SKM-1 treated with dmso at 0.1 percent for 144 hours (cell line): ENCODE data around the gene MTAP.

Source experiments
- DNase-seq: peaks from one replicate; lab custom pipeline; 2025; ENCODE audit not compliant: unreplicated experiment; lab: John Stamatoyannopoulos, UW

The MTAP gene

DNA sequence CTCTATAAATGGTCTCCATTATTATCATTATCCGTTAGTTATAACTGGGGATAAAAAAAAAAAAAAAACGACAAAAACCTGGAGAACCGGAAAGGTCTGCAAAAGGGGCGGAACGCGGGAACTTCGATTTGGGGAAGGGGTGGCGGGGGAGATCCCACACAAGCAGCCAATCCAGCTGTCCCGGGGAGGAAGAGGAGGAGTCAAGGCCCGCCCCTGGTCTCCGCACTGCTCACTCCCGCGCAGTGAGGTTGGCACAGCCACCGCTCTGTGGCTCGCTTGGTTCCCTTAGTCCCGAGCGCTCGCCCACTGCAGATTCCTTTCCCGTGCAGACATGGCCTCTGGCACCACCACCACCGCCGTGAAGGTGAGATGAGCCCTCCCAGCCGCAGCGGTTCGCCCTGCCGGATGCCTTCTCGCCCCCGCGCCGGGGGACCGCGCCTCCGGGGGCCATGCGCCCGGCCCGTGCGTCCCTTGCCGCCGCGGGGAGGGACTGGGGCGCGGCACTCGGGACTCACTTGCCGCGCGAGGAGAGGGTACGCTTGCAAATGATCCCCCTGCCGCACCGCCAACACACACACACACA is at the start of gene MTAP:
Gene MTAP, plus strand, starts transcription at position 219 of the 583 bp plus-strand sequence. Its CDS starts 113 bp downstream, at position 332.
- DNase-seq = peak; percentile 81

DNA sequence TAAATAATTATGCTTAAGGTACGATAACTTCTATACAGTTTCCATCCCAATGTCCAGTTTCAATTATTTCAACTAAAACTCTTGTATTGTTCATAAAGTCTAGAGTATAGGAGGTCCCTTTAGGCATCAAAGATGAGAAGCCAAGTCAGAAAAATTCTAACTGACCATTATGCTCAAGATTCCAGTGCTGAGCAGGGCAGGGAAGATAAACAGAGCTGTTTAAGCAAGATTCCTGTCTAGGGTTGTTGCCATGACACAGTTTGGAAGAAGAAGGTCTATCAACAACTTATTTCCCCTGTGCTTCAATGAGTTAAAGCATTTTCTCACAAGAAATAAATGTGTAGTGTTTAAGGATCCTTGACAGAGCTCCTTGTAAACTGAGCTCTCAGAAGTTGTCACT is 48.9 kb upstream of the MTAP start:
- no peak for DNase-seq

DNA sequence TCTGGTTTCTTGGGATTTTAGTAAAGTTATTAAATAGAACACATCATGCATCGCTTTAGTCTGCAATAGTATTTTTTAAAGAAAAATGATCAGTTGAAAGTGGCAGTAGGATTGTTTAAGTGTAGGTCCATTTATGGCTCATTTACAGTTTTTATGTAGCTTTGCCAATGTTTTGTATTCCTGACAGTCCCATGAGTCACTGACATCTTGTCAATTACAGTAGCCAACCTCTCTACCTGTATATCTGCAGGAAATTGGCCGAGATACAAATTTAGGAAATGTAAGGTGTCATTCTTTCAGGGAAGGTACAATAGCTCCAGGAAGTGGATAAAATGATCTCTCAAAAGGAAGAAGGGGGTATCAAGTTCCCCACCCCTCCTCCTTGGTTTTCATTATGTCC is 47.7 kb upstream of the MTAP start:
- no peak for DNase-seq

GRCh38 chr9:21758540-21758939 is 43.9 kb upstream of the MTAP start:
- DNase-seq = no peak

DNA sequence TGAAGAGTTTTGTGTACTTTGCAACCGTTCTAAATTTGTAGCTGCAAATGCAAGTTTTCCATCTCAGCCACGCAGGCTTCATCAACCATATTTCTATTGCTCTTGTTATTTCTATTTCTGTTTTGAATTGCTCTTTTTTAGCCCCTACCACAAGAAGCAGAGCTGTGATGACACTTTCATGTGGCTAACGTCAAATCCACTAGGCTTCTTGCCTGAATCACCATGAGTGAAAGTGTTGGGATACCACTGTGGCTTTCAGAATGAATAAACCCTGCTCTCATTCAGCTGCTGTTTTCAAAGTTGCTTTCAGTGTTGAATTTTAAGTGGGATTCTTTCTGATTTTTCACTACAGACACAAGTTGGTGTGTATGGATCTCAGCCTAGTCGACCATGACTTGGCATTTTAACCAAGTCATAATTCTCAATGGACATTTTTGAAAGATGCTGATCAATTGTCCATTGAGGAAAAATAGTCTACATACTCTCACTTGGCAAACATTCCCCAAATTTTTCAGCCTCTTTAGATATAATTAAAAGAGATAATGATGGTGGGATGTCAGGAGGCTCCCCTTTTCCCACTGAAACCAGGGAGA is 41.0 kb upstream of the MTAP start:
- no peak for DNase-seq

DNA sequence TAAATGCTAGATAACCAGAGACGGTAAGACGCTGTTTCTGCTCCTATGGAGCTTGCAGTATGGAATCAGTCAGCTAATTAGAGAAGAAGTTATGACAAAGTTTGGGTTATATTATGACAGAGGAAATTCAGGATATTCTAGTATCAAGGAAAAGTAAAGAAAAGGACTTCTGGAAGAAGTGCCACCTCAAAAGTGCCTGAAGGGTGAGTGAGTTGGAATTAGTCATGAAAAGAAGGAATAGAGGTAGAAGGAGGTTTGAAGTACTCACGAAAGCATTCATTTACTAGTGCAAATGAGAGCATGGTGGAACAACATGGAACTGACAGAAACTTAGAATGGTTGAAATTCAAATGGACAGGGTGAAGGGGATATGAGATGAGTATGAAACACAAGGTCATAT is 40.4 kb upstream of the MTAP start:
- DNase-seq = no peak

GRCh38 chr9:21764846-21765245 is 37.6 kb upstream of the MTAP start:
- DNase-seq = no peak

DNA sequence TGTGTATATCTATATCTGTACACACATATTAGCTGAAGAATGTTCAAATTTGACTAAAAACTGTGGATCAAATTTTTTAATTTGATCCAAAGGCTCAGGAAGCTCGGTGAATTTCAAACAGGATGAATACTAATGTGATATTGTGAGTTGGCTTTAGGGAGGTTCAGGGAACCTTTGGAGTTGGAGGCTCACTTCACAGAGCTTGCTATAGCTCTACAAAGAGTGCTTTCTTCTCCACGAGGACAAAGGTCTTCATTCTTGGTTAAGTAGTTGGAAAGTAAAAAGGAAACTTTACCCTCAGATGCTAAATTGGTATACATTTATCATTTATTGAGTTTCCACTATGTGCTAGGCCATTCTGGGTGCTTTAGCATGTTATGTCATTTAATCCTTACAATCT is 36.3 kb upstream of the MTAP start:
- no peak for DNase-seq

DNA sequence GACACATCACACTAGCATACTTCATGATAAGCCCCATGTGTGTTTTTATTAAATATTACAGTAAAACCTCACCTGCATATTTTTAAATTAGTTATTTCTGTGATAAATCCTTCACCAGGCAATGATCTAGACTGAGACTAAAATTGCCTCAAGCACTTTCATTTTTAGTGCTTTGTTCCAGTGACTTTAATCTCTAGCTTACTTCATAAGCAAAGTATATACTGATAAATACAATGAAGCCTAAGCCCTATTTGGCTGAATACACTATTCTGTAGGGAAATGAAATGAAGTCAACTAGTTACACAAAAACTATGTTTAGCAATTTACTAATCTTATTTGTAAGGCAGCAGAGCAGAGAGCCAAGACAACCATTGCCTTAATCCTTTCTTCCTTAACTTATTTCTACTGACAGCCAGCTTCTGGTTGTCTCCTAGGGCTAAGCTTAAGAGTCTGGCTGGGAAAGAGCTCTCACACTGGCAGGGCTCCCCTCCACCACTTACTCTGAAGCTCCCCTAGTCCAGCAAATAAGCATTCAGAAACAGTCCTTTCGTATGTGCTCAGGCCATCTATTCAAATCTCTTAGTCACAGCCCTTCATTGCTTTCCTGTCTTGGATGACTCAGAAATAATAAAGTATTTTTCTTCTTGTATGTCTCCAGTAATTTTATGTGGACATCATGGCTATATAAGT is 31.4 kb upstream of the MTAP start:
- DNase-seq = no peak

- no peak for DNase-seq
Observed at GRCh38 chr9:21777701-21778100, 24.7 kb upstream of the MTAP start.

DNA sequence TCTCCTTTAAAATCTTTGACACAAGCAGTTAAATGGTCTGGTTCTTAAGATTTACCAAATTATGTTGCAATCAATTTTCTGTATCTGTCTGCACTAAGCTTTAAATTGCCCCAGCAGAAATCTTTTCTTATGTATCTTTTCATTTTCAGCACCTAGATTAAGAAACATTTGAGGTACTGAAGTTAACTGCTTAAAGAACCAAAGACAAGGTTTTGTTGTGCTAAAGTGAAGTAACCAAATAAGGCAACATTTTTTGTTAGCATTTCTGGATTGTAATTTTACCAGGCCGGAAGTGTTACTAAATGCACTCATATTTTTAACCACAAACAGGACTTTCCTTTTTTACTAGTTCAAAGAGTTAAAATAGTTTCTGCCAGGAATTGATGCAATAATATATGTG is 24.1 kb upstream of the MTAP start:
- peak; percentile 44 for DNase-seq

GRCh38 chr9:21779397-21779796 is 23.0 kb upstream of the MTAP start:
- DNase-seq = no peak

- no peak for DNase-seq
Observed at GRCh38 chr9:21781656-21782055, 20.8 kb upstream of the MTAP start.

DNA sequence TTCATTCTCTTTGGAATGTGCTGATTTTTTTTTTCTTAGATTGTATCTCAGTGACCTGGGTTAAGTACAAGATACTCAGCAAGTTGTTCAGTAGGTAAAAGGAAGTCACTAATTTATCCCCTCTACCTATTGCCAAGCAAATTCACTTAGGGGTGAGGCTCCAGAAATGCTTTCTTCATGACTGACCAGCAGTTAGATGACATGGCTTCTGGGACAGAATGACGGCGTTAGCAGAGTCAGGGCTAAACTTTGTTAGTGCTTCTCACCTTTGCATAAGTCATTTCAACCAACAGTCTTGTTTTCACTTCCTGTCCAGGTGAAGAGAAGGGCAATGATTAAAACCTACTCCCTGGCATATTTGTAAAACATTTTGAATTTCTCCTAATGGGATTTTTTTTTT is 20.2 kb upstream of the MTAP start:
- DNase-seq = no peak

GRCh38 chr9:21788752-21789151 is 13.7 kb upstream of the MTAP start:
- no peak for DNase-seq

GRCh38 chr9:21789541-21790037 is 12.8 kb upstream of the MTAP start:
- peak; percentile 91 for DNase-seq

DNA sequence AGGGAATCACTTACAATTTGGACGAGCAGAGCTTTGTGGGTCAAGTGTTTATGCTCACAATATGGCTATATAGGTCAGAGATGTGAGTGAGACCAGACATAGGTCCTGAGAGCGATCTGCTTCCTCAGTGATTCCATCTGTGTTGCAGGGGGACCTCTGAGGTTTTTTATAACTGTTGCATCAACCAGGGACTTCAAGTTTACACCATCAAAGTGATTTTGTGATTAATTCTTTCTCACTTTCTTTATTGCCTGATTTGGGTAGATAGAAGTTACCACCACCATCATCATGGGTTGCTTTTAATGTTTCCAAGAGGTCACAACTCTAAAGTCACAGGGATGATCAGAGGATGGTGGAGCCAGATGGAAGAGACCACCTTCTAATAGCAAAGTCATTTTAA is 7.0 kb upstream of the MTAP start:
- DNase-seq = no peak

DNA sequence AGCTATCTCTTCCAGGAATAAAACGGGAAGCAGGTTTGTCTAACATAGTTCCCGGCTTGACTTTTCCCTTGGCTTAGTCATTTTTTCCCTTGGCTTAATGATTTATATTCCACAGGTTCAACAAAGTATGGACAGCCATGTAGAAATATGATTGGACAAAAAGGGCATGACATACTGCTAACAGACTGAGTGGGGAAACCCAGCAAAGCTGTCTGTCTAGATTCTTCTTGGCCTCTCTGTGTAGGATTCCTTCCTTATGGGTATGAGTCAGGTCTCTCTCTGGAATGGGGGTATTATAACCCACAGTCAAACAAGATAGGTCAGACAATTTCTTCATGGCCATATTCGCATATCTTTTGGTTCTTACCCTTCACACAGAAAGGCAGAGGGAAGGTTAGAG is 5.7 kb upstream of the MTAP start:
- DNase-seq = no peak

GRCh38 chr9:21800931-21801682 is 1.3 kb upstream of the MTAP start:
- DNase-seq = no peak

GRCh38 chr9:21801683-21802417 is 586 bp upstream of the MTAP start:
- DNase-seq = peak; percentile 64

- DNase-seq = no peak
Observed at GRCh38 chr9:21803649-21804048, 1.2 kb downstream of the MTAP start.
